Measurements from ENCODE around the gene KISS1R. TPM values are rescaled to one million over a fixed set of nuclear protein-coding genes. Genes with fewer than 3 reads are reported as not detected.

Gene KISS1R
- total and polyA plus RNA-seq, 4 donors: not detected

- DNase-seq (ENCODE audit: low spot score): peak; percentile 93
- no peak for TF ChIP-seq HNF4A (conservative IDR thresholded peaks at IDR 0.05)
- no peak for TF ChIP-seq EGR1 (IDR thresholded peaks at IDR 0.05; ENCODE audit: low read depth in 2 of 2)
- TF ChIP-seq REST (IDR thresholded peaks at IDR 0.05): no peak
- no peak for TF ChIP-seq FOXA2 (IDR thresholded peaks at IDR 0.05)
- TF ChIP-seq ATF3 (IDR thresholded peaks at IDR 0.05): no peak
- TF ChIP-seq RXRA (IDR thresholded peaks at IDR 0.05): no peak
- TF ChIP-seq HNF4G (IDR thresholded peaks at IDR 0.05): no peak
- TF ChIP-seq CTCF (IDR thresholded peaks at IDR 0.05; ENCODE audit: low read depth, low read length, missing input control): no peak
- TF ChIP-seq MAX (IDR thresholded peaks at IDR 0.05): no peak
- TF ChIP-seq SP1 (IDR thresholded peaks at IDR 0.05): no peak
- TF ChIP-seq NR2F2 (IDR thresholded peaks at IDR 0.05): no peak
- no peak for TF ChIP-seq YY1 (IDR thresholded peaks at IDR 0.05)
- no peak for TF ChIP-seq TAF1 (conservative IDR thresholded peaks at IDR 0.05)
- no peak for TF ChIP-seq GABPA (IDR thresholded peaks at IDR 0.05 in 1 of 2, conservative IDR thresholded peaks at IDR 0.05 in 1 of 2)
- no peak for TF ChIP-seq RAD21 (IDR thresholded peaks at IDR 0.05)
- no peak for TF ChIP-seq JUND (IDR thresholded peaks at IDR 0.05)
- no peak for TF ChIP-seq ZBTB33 (IDR thresholded peaks at IDR 0.05)
- Histone ChIP-seq H3K36me3 (ENCODE audit: control insufficient read depth in 4 of 4, insufficient read depth in 3 of 4, low read depth in 1 of 4, low read length in 3 of 4) (peaks cover 0 to 2% (median 0%) of the 10 kb centered on the region in 4 donors), H3K27ac (ENCODE audit: low read depth in 1 of 2, low read length in 2 of 2) (no peak overlapping the region), H3K4me3 (ENCODE audit: low read depth in 1 of 3, low read length in 3 of 3) (no peak overlapping the region), H3K9ac (ENCODE audit: low read depth in 1 of 2, low read length in 2 of 2) (no peak overlapping the region), H3K4me1 (ENCODE audit: control insufficient read depth in 4 of 4, insufficient read depth in 4 of 4, low read length in 3 of 4) (peaks cover 18 to 27% (median 22%) of the 10 kb centered on the region in 4 donors), H3K9me3 (ENCODE audit: control insufficient read depth in 4 of 4, low read length in 3 of 4) (no peaks in the 10 kb centered on the region), H3K27me3 (ENCODE audit: control insufficient read depth in 4 of 4, insufficient read depth in 4 of 4, low read length in 3 of 4) (no peaks in the 10 kb centered on the region)
- 70% methylated on average over 27 of the region's 27 CpGs for whole genome bisulfite sequencing
These were observed 27.0 kb downstream of the KISS1R start for GRCh38 chr19:944171-944567.

All from liver (tissue), 9 donors.